22Rv1 (cell line): ENCODE data around the gene DNAH1.

Source experiments
- ZFX ChIP-seq: fragments of 450-650 bp; IDR thresholded peaks from 2 replicates; pipeline ENCODE4 v1.6.1; 2017; ENCODE audit warnings: antibody characterized with exemption, borderline replicate concordance
- TF ChIP-seq, protein P1 (sequence below): fragments of 450-650 bp; IDR thresholded peaks from 2 replicates; pipeline ENCODE4 v1.5.1; 2017; ENCODE audit warnings: mild to moderate bottlenecking

DNA sequence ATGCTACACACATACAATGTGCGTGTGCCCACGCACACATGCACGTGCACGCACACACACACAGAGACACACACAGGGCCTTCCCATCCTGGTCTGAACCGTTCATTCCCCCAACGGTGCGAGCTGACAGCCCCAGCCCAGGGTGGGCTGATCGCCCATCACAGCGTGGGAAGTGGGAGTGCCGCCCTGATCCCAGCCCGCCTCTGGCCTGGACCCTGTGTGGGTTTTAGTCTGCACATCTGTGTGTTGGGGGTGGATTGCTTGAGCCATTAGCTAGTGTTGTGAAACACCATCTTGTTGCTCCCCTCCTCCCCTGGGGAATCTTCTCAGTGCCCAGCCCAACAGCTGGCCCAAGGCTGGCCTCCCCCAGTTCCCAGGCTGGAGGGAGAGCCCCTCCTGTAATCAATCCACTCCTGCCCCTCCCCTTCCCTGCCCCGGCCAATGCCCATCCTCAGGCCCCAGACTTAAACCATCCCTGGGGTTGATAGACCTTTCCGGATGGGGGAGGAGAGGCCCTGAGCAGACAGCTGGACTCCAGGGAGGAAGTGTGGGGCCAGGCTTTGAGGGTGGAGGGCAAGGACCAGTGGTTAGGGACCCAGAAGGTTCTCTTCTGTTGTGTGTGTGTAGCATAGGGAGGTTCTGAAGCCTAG is 120.5 kb downstream of the DNAH1 start:
- TF ChIP-seq, protein P1, sequence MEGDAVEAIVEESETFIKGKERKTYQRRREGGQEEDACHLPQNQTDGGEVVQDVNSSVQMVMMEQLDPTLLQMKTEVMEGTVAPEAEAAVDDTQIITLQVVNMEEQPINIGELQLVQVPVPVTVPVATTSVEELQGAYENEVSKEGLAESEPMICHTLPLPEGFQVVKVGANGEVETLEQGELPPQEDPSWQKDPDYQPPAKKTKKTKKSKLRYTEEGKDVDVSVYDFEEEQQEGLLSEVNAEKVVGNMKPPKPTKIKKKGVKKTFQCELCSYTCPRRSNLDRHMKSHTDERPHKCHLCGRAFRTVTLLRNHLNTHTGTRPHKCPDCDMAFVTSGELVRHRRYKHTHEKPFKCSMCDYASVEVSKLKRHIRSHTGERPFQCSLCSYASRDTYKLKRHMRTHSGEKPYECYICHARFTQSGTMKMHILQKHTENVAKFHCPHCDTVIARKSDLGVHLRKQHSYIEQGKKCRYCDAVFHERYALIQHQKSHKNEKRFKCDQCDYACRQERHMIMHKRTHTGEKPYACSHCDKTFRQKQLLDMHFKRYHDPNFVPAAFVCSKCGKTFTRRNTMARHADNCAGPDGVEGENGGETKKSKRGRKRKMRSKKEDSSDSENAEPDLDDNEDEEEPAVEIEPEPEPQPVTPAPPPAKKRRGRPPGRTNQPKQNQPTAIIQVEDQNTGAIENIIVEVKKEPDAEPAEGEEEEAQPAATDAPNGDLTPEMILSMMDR = no peak
- TF ChIP-seq ZFX = no peak
